Esophagus muscularis mucosa (tissue), 4 donors: ENCODE results near the gene NFATC4. TPM values are rescaled to one million over a fixed set of nuclear protein-coding genes. Genes with fewer than 3 reads are reported as not detected.

Experiments used
- DNase-seq: peaks from one replicate; pipeline ENCODE4 v3.0.0-alpha.2; 2017; ENCODE audit errors: extremely low spot score
- H3K27ac ChIP-seq, 4 donors: fragments of 200-600 bp; sonication (generic); replicated peaks in 1 of 4; 1 replicate in 3 of 4; 2 replicates in 1 of 4; pipeline ENCODE4 v1.5.1; 2016 to 2019; ENCODE audit warnings: mild to moderate bottlenecking in 1 of 4
- H3K27me3 ChIP-seq, 4 donors: fragments of 200-600 bp; sonication (generic); one replicate each; pipeline versions ENCODE4 v1.5.1 to v1.6.0; 2016 to 2019
- H3K36me3 ChIP-seq, 4 donors: fragments of 200-600 bp; sonication (generic); one replicate each; pipeline ENCODE4 v1.5.1; 2016 to 2019
- H3K4me1 ChIP-seq, 4 donors: fragments of 200-600 bp; sonication (generic); one replicate each; pipeline ENCODE4 v1.5.1; 2016 to 2019
- H3K4me3 ChIP-seq, 4 donors: fragments of 200-600 bp; sonication (generic); 1 replicate in 2 of 4; 2 replicates in 2 of 4; pipeline ENCODE4 v1.5.1; 2016 to 2019; ENCODE audit warnings: mild to moderate bottlenecking in 4 of 4, moderate library complexity in 1 of 4
- H3K9me3 ChIP-seq, 4 donors: fragments of 200-600 bp; sonication (generic); 1 replicate in 3 of 4; 2 replicates in 1 of 4; pipeline ENCODE4 v1.5.1; 2016 to 2019
- EP300 ChIP-seq: sonication (generic); formaldehyde crosslinking; IDR thresholded peaks from one replicate; pipeline ENCODE4 v1.6.1; 2017; ENCODE audit warnings: antibody characterized with exemption
- POLR2A ChIP-seq: fragments of 450-650 bp; IDR thresholded peaks from one replicate; pipeline ENCODE4 v1.6.1; 2017; ENCODE audit warnings: antibody characterized with exemption, moderate library complexity, mild to moderate bottlenecking, low read depth
- POLR2AphosphoS5 ChIP-seq, 2 donors: sonication (generic); formaldehyde crosslinking; IDR thresholded peaks; one replicate each; pipeline ENCODE4 v1.6.1; 2017; ENCODE audit warnings: antibody characterized with exemption in 2 of 2
- WGBS: methylation state at CpG from one replicate; pipeline ENCODE4 v1.1.5; 2018; 5-methylcytosine and 5-hydroxymethylcytosine counted together
- intact Hi-C: fragments of 100-400 bp; cut with DNase I; formaldehyde crosslinking; loops from one replicate; pipeline ENCODE4 v1.15.1; 2023
- total RNA-seq, 4 donors: library from RNA; depleted of rRNA; stranded (reverse); fragments of >200 nt; gene quantifications; one replicate each; pipeline versions ENCODE4 v1.1.0 to v1.2.1, GENCODE V29; 2016
- TF ChIP-seq, protein P1 (sequence below), 3 experiments: fragments of 200-600 bp in 2 of 3; fragments of 450-650 bp in 1 of 3; sonication (generic) in 2 of 3; IDR thresholded peaks; one replicate each; pipeline ENCODE4 v1.5.1; 2017 to 2019; ENCODE audit warnings: antibody characterized with exemption in 3 of 3, mild to moderate bottlenecking in 2 of 3, moderate library complexity in 1 of 3

NFATC4 gene
- total RNA-seq, 4 donors from 2014 or later: 38.8 to 65.2 (median 48.3) TPM

DNA sequence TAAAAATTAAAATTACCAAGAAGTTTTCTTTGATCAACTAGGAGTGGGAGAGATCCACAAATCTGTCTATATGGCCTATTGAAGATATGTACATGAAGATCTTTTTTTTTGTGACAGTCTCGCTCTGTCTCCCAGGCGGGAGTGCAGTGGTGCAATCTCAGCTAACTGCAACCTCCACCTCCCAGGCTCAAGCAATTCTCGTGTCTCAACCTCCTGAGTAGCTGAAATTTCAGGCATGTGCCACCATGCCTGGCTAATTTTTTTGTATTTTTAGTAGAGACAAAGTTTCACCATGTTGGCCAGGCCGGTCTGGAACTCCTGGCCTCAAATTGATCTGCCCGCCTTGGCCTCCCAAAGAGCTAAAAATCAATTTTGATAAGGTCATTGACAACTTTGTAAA lies 4.6 kb upstream of the NFATC4 start:
- Histone ChIP-seq H3K27ac (no peak overlapping the region), H3K36me3 (no peaks in the 10 kb centered on the region), H3K4me3 (no peak overlapping the region), H3K4me1 (peaks cover 32 to 37% (median 34%) of the 10 kb centered on the region in 4 donors), H3K27me3 (no peaks in the 10 kb centered on the region), H3K9me3 (no peaks in the 10 kb centered on the region)
- DNase-seq: no peak
- intact Hi-C loops: no loop called here
- no peak for TF ChIP-seq POLR2A
- no peak for TF ChIP-seq EP300
- TF ChIP-seq, protein P1, sequence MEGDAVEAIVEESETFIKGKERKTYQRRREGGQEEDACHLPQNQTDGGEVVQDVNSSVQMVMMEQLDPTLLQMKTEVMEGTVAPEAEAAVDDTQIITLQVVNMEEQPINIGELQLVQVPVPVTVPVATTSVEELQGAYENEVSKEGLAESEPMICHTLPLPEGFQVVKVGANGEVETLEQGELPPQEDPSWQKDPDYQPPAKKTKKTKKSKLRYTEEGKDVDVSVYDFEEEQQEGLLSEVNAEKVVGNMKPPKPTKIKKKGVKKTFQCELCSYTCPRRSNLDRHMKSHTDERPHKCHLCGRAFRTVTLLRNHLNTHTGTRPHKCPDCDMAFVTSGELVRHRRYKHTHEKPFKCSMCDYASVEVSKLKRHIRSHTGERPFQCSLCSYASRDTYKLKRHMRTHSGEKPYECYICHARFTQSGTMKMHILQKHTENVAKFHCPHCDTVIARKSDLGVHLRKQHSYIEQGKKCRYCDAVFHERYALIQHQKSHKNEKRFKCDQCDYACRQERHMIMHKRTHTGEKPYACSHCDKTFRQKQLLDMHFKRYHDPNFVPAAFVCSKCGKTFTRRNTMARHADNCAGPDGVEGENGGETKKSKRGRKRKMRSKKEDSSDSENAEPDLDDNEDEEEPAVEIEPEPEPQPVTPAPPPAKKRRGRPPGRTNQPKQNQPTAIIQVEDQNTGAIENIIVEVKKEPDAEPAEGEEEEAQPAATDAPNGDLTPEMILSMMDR (IDR thresholded peaks at IDR 0.05): no peak
- no peak for TF ChIP-seq POLR2AphosphoS5 (IDR thresholded peaks at IDR 0.05)
- WGBS: 87% methylated on average over 5 of the region's 5 CpGs

DNA sequence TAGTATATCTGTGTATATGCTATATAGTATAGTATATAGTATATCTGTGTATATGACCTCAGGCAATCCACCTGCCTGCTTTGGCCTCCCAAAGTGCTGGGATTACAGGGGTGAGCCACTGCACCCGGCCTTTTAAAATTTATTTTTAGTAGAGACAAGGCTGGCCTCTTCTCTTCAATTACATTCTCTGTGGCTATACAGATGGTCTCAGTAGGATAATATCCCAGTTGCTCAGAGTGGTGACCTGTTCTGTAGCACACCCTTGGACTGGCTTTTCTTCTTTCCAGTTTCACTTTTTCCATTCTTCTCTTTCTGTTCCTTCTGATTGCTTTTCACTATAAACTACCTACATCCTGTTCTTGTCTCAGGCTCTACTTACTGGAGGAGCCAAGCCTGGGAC lies 3.1 kb upstream of the NFATC4 start:
- no peak for DNase-seq
- H3K4me3 ChIP-seq: no peak overlapping the region
- H3K36me3 ChIP-seq: peaks cover 0 to 5% (median under 1%) of the 10 kb centered on the region in 4 donors
- H3K4me1 ChIP-seq: peaks cover 32 to 51% (median 48%) of the 10 kb centered on the region in 4 donors
- TF ChIP-seq POLR2AphosphoS5 (IDR thresholded peaks at IDR 0.05) (no peak), POLR2A (no peak), EP300 (no peak)
- TF ChIP-seq, protein P1 (IDR thresholded peaks at IDR 0.05): no peak
- H3K9me3 ChIP-seq: no peaks in the 10 kb centered on the region
- 50% methylated on average over 1 of the region's 1 CpG for WGBS
- no peaks in the 10 kb centered on the region for H3K27me3 ChIP-seq
- peak overlapping the region; percentile 97 to 98 (median 98) for H3K27ac ChIP-seq
- intact Hi-C loops: no loop called here

DNA sequence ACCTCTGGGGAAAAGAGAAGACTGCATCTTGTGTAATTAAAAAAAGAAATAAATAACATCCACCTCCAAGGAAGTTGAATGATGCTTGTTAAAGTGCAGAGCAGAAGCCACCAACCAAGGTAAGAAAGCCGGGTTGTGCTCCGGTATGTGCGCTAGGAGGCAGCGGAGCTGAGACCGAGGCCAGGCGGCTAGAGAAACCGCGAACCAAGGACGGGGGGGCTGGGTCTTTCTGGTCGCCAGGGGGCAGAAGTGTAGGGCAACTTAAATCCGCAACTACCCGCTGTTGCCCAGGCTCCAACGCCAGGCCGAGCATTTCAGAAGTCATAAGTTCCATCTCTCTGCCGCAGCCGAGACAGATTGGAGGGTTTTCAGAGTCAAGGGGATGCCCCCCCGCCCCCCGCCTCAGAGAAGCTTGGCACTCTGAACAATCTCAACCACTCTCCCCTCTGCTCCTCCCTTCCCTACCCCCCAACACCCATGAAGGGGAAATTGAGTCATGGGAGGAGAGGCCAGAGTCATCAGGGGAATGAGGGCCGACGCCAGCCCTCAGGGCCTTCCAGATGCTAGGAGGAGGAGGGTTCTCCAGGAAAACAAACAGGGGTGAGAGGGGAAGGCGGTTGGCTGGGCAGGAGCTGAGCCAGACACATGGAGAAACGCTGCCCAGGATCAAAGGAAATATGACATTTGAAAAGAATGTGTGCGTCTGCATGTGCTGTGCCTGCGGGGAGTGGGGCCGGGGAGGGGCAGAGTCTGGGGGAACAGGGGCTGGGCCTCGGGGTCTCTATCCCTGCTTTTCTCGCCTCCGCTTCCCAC lies 2.2 kb upstream of the NFATC4 start:
- H3K4me1 ChIP-seq: peaks cover 33 to 61% (median 58%) of the 10 kb centered on the region in 4 donors
- no peaks in the 10 kb centered on the region for H3K9me3 ChIP-seq
- TF ChIP-seq EP300 (no peak), POLR2A (no peak), POLR2AphosphoS5 (IDR thresholded peaks at IDR 0.05) (peak; percentile 67 to 70)
- TF ChIP-seq, protein P1 (IDR thresholded peaks at IDR 0.05): peak; percentile 89 to 96 (median 91)
- peak; percentile 96 for DNase-seq
- H3K4me3 ChIP-seq: peak overlapping the region; percentile 80 to 81 (median 80)
- no peaks in the 10 kb centered on the region for H3K27me3 ChIP-seq
- H3K27ac ChIP-seq: peak overlapping the region; percentile 97 to 98 (median 98)
- peaks cover 0 to 6% (median 3%) of the 10 kb centered on the region in 4 donors for H3K36me3 ChIP-seq
- WGBS: 5% methylated on average over 26 of the region's 28 CpGs
- intact Hi-C loops: loop anchor here (1.0 kb wide), 1 partner anchor 65 kb away; no protein-coding TSS in a partner anchor

DNA sequence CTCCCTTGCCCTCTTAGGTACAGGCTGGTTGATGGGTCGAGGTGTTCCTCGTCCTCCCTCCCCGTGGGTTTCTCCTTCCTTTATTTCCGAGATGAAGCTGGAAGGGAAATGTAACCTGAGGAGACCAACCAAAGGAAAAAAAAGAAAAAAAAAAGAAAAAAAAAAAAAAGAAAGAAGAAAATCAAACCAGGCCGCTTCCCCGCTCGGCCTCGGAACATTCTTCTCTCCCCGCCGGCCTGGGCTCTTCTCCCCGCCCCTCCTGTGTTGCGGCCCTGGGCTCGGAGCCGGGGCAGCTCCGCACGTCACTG lies 1.6 kb upstream of the NFATC4 start:
- peaks cover 35 to 67% (median 62%) of the 10 kb centered on the region in 4 donors for H3K4me1 ChIP-seq
- no peaks in the 10 kb centered on the region for H3K9me3 ChIP-seq
- WGBS: 2% methylated on average over 16 of the region's 16 CpGs
- H3K27me3 ChIP-seq: no peaks in the 10 kb centered on the region
- intact Hi-C loops: loop anchor here (1.0 kb wide), 1 partner anchor 65 kb away; no protein-coding TSS in a partner anchor
- H3K27ac ChIP-seq: peak overlapping the region; percentile 97 to 98 (median 98)
- peaks cover 0 to 6% (median 4%) of the 10 kb centered on the region in 4 donors for H3K36me3 ChIP-seq
- TF ChIP-seq EP300: no peak
- TF ChIP-seq POLR2A: no peak
- TF ChIP-seq, protein P1 (IDR thresholded peaks at IDR 0.05): no peak
- TF ChIP-seq POLR2AphosphoS5 (IDR thresholded peaks at IDR 0.05): peak; percentile 76 to 88
- peak overlapping the region; percentile 80 to 81 (median 80) for H3K4me3 ChIP-seq
- DNase-seq: no peak
